Endodermal cell (in vitro differentiated cells): ENCODE data around the gene CHN2. TPM values are rescaled to one million over a fixed set of nuclear protein-coding genes. Genes with fewer than 3 reads are reported as not detected.
"Not testable (repeated sequence)": the region's sequence is repeated elsewhere in the genome, so short reads cannot be mapped to it uniquely, and the experiment has no call there.

Experiments
- DNase-seq: peaks from one replicate; pipeline ENCODE4 v3.0.0-alpha.2; 2017
- H3K27ac ChIP-seq: 2 replicates; pipeline ENCODE4 v1.5.1; 2013; ENCODE audit warnings: mild to moderate bottlenecking, low read depth, low read length, moderate library complexity
- H3K27me3 ChIP-seq: 2 replicates; pipeline ENCODE4 v1.6.1; 2013; ENCODE audit warnings: mild to moderate bottlenecking, low read length, moderate library complexity; ENCODE audit not compliant: insufficient read depth, control insufficient read depth, poor library complexity, severe bottlenecking
- H3K36me3 ChIP-seq: 2 replicates; pipeline ENCODE4 v1.7.0; 2013; ENCODE audit warnings: mild to moderate bottlenecking, low read length, moderate library complexity; ENCODE audit not compliant: control insufficient read depth, insufficient read depth
- H3K4me1 ChIP-seq: one replicate; pipeline ENCODE4 v1.7.0; 2013; ENCODE audit warnings: low read length; ENCODE audit not compliant: control insufficient read depth, insufficient read depth
- H3K4me3 ChIP-seq: 2 replicates; pipeline ENCODE4 v1.5.1; 2013; ENCODE audit warnings: mild to moderate bottlenecking, low read length, moderate library complexity
- H3K9ac ChIP-seq: 2 replicates; pipeline ENCODE4 v1.6.1; 2013; ENCODE audit warnings: mild to moderate bottlenecking, low read length, moderate library complexity; ENCODE audit not compliant: poor library complexity, severe bottlenecking; ENCODE audit errors: extremely low read depth
- H3K9me3 ChIP-seq: 2 replicates; pipeline ENCODE4 v1.6.1; 2013; ENCODE audit warnings: mild to moderate bottlenecking, low read length, moderate library complexity; ENCODE audit not compliant: control insufficient read depth
- H3K27ac Mint-ChIP-seq: 2 replicates; pipeline ENCODE4 v1.8.0; 2020; ENCODE audit warnings: mixed read lengths
- H3K27me3 Mint-ChIP-seq: 2 replicates; pipeline ENCODE4 v1.8.0; 2021; ENCODE audit warnings: mild to moderate bottlenecking, mixed read lengths; ENCODE audit not compliant: insufficient read depth
- H3K36me3 Mint-ChIP-seq: 2 replicates; pipeline ENCODE4 v1.8.0; 2020; ENCODE audit warnings: low read depth, mixed read lengths
- H3K4me1 Mint-ChIP-seq: 2 replicates; pipeline ENCODE4 v1.8.0; 2020; ENCODE audit warnings: mixed read lengths
- H3K4me3 Mint-ChIP-seq: 2 replicates; pipeline ENCODE4 v1.8.0; 2020; ENCODE audit warnings: mild to moderate bottlenecking, moderate library complexity, mixed read lengths
- H3K9me3 Mint-ChIP-seq: 2 replicates; pipeline ENCODE4 v1.8.0; 2020; ENCODE audit warnings: mild to moderate bottlenecking, mixed read lengths
- WGBS, 2 experiments: methylation state at CpG; one replicate each; pipeline versions ENCODE4 v1.1.5 to v1.1.7; 2013; ENCODE audit warnings: missing lambda C conversion rate in 2 of 2, mixed read lengths in 1 of 2; ENCODE audit not compliant: insufficient coverage in 1 of 2, insufficient read length in 1 of 2; 5-methylcytosine and 5-hydroxymethylcytosine counted together
- total RNA-seq, 2 donors: library from RNA; stranded (reverse); fragmentation: NEBNext Ultra II Directional in 1 of 2; extraction: Animal tissue kit (Norgen Biotek cat#: 25700) in 1 of 2; gene quantifications; 2 replicates in 1 of 2; 3 replicates in 1 of 2; pipeline ENCODE4 v1.2.1, GENCODE V29; 2021
- TF ChIP-seq, protein P1 (sequence below): fragments of 200-600 bp; sonication (generic); conservative IDR thresholded peaks from 2 replicates; pipeline ENCODE4 v1.5.0; 2021; ENCODE audit warnings: antibody characterized with exemption, mild to moderate bottlenecking

Gene CHN2
- total RNA-seq, 2 donors from 2014 or later: 14.0 to 14.1 TPM

DNA sequence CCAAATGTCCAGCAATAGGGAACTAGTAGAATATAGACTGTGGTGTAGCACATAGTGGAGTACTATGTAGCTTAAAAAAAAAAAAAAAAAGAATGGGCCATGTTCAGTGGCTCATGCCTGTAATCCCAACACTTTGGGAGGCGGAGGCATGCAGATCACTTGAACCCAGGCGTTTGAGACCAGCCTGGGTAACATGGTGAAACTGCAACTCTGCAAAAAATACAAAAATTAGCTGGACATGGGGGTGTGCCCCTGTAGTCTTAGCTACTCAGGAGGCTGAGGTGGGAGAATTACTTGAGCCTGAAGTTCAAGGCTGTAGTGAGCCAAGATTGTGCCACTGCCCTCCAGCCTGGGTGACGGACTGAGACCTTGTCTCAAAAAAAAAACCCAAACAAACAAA lies 64.4 kb downstream of the CHN2 start:
- Mint-ChIP-seq H3K27me3 (peaks cover 5% of the 10 kb centered on the region), H3K4me3 (no peak overlapping the region), H3K4me1 (peaks cover 14% of the 10 kb centered on the region), H3K36me3 (peaks cover 9% of the 10 kb centered on the region), H3K27ac (no peak overlapping the region), H3K9me3 (peaks cover 18% of the 10 kb centered on the region)
- DNase-seq: no peak
- TF ChIP-seq, protein P1, sequence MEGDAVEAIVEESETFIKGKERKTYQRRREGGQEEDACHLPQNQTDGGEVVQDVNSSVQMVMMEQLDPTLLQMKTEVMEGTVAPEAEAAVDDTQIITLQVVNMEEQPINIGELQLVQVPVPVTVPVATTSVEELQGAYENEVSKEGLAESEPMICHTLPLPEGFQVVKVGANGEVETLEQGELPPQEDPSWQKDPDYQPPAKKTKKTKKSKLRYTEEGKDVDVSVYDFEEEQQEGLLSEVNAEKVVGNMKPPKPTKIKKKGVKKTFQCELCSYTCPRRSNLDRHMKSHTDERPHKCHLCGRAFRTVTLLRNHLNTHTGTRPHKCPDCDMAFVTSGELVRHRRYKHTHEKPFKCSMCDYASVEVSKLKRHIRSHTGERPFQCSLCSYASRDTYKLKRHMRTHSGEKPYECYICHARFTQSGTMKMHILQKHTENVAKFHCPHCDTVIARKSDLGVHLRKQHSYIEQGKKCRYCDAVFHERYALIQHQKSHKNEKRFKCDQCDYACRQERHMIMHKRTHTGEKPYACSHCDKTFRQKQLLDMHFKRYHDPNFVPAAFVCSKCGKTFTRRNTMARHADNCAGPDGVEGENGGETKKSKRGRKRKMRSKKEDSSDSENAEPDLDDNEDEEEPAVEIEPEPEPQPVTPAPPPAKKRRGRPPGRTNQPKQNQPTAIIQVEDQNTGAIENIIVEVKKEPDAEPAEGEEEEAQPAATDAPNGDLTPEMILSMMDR: no peak
- H3K36me3 ChIP-seq: no peaks in the 10 kb centered on the region
- H3K9ac ChIP-seq: no peak overlapping the region
- WGBS, 2 experiments: 94 to 95% methylated on average over 2 of the region's 3 CpGs
- H3K4me3 ChIP-seq: no peak overlapping the region
- peaks cover 17% of the 10 kb centered on the region for H3K9me3 ChIP-seq
- peaks cover 6% of the 10 kb centered on the region for H3K4me1 ChIP-seq
- H3K27me3 ChIP-seq: no peaks in the 10 kb centered on the region
- H3K27ac ChIP-seq: no peak overlapping the region

DNA sequence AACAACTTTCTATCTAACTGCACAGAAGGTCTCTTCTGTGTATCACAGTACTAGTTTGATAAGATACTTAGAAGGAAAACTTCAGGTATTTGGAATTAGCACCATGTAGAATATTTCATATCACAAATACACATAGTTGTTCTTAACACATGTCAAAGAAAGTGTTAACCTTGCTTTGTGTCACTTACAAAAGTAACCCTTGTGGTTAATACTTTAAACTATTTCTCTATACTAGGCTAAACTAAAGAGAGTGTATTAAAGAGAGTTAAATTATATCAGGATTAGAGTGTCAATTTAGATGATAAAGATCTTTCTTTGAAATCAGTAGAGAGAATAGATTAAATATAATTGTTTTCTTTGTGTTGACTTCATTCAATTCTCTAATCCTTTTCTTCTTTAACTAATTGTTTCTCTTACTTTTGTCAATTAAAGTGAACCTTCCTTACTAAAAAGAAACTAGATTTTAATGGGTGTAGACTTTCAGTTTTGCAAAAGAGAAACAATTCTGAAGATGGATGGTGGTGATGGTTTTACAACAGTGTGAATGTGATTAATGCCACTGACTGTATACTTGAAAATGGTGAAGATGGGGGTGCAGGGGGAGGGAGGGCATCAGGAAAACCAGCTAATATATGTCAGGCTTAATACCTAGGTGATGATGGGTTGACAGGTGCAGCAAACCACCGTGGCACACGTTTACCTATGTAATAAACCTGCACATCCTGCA lies 67.8 kb downstream of the CHN2 start:
- Histone ChIP-seq H3K9ac (no peak overlapping the region), H3K36me3 (no peaks in the 10 kb centered on the region), H3K4me3 (no peak overlapping the region), H3K4me1 (no peaks in the 10 kb centered on the region), H3K27me3 (no peaks in the 10 kb centered on the region), H3K9me3 (peaks cover 17% of the 10 kb centered on the region), H3K27ac (no peak overlapping the region)
- peaks cover 3% of the 10 kb centered on the region for H3K27me3 Mint-ChIP-seq
- H3K4me1 Mint-ChIP-seq: peaks cover 10% of the 10 kb centered on the region
- H3K36me3 Mint-ChIP-seq: peaks cover 13% of the 10 kb centered on the region
- TF ChIP-seq, protein P1: no peak
- peaks cover 27% of the 10 kb centered on the region for H3K9me3 Mint-ChIP-seq
- no peak for DNase-seq
- 100% methylated on average over 1 to 2 of the region's 2 CpGs for WGBS, 2 experiments
- H3K27ac Mint-ChIP-seq: no peak overlapping the region
- no peak overlapping the region for H3K4me3 Mint-ChIP-seq

DNA sequence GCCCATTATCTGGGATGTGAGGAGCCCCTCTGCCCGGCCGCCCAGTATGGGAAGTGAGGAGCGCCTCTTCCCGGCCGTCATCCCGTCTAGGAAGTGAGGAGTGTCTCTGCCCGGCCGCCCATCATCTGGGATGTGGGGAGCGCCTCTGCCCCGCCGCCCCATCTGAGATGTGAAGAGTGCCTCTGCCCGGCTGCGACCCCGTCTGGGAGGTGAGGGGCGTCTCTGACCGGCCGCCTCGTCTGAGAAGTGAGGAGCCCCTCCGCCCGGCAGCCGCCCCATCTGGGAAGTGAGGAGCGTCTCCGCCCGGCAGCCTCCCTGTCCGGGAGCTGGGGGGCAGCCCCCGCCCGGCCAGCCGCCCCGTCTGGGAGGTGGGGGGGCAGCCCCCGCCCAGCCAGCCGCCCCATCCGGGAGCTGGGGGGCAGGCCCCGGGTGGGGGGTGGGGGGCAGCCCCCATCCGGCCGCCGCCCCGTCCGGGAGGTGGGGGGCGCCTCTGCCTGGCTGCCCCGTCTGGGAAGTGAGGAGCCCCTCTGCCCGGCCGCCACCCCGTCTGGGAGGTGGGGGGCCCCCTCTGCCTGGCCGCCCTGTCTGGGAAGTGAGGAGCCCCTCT lies 69.1 kb downstream of the CHN2 start:
- not testable (repeated sequence) for H3K27ac ChIP-seq, H3K27me3 Mint-ChIP-seq, H3K4me3 Mint-ChIP-seq, H3K27ac Mint-ChIP-seq, H3K4me3 ChIP-seq, H3K36me3 ChIP-seq, DNase-seq, H3K4me1 ChIP-seq, H3K27me3 ChIP-seq, H3K9ac ChIP-seq
- peaks cover 17% of the 10 kb centered on the region for H3K9me3 ChIP-seq
- Mint-ChIP-seq H3K36me3 (peaks cover 13% of the 10 kb centered on the region), H3K4me1 (peaks cover 22% of the 10 kb centered on the region), H3K9me3 (peaks cover 27% of the 10 kb centered on the region)
- WGBS, 2 experiments: 95 to 96% methylated on average over 4 to 43 of the region's 44 CpGs
